PC-3 (cell line): ENCODE results near the gene STX3. TPM values are rescaled to one million over a fixed set of nuclear protein-coding genes. Genes with fewer than 3 reads are reported as not detected.

Source experiments
- ATAC-seq: fragments of 200-7000 bp; cut with Tn5 transposase; 2 replicates; pipeline ENCODE4 v1.9.1; 2020; ENCODE audit warnings: mild to moderate bottlenecking, moderate library complexity
- BruUV-seq: library from RNA; stranded (reverse); fragments of 400-500 nt; replicated peaks from 2 replicates; lab custom pipeline; 2021; lab: Mats Ljungman, UMichigan
- CTCF ChIA-PET: fragments of 300-600 bp; sonication (Branson Sonifier 250); formaldehyde crosslinking; loops from one replicate; lab custom pipeline; 2022; ENCODE audit warnings: antibody characterized with exemption; lab: Charles Lee
- POLR2A ChIA-PET: fragments of 300-600 bp; sonication (Branson Sonifier 250); formaldehyde crosslinking; loops from one replicate; lab custom pipeline; 2022; ENCODE audit warnings: antibody characterized with exemption; ENCODE audit not compliant: unreplicated experiment; lab: Charles Lee
- DNase-seq: peaks from one replicate; pipeline ENCODE4 v3.0.0-alpha.2; 2015
- H2AFZ ChIP-seq: fragments of 300-600 bp; sonication (generic); 2 replicates; pipeline ENCODE4 v1.6.0; 2016; ENCODE audit warnings: antibody characterized with exemption, low read length
- H3F3A ChIP-seq: fragments of 300-600 bp; sonication (generic); one replicate; pipeline ENCODE4 v1.6.0; 2017; ENCODE audit warnings: antibody characterized with exemption, low read length, control low read depth, mild to moderate bottlenecking; ENCODE audit not compliant: unreplicated experiment
- H3K27ac ChIP-seq: fragments of 300-600 bp; sonication (generic); 2 replicates; pipeline ENCODE4 v1.5.1; 2016; ENCODE audit warnings: mild to moderate bottlenecking, low read length
- H3K27me3 ChIP-seq: fragments of 300-600 bp; sonication (generic); 2 replicates; pipeline ENCODE4 v1.6.1; 2016; ENCODE audit warnings: low read length, mixed read lengths
- H3K36me3 ChIP-seq: fragments of 300-600 bp; sonication (generic); 2 replicates; pipeline ENCODE4 v1.6.1; 2016; ENCODE audit warnings: low read depth, mixed run types, low read length, mixed read lengths
- H3K4me1 ChIP-seq: fragments of 300-600 bp; sonication (generic); 2 replicates; pipeline ENCODE4 v1.5.1; 2016; ENCODE audit warnings: low read length; ENCODE audit not compliant: insufficient read depth
- H3K4me2 ChIP-seq: fragments of 300-600 bp; sonication (generic); 2 replicates; pipeline ENCODE4 v1.6.0; 2016; ENCODE audit warnings: low read length
- H3K4me3 ChIP-seq: fragments of 300-600 bp; sonication (generic); 2 replicates; pipeline ENCODE4 v1.5.1; 2016; ENCODE audit warnings: mild to moderate bottlenecking, low read length, mixed read lengths
- H3K79me2 ChIP-seq: fragments of 300-600 bp; sonication (generic); 2 replicates; pipeline ENCODE4 v1.6.1; 2017; ENCODE audit warnings: low read length, mixed read lengths
- H3K9ac ChIP-seq: fragments of 300-600 bp; sonication (generic); 2 replicates; pipeline ENCODE4 v1.6.0; 2016; ENCODE audit warnings: mild to moderate bottlenecking, low read length
- H3K9me2 ChIP-seq: fragments of 300-600 bp; sonication (generic); replicated peaks from 2 replicates; pipeline ENCODE4 v1.6.1; 2016; ENCODE audit warnings: mixed run types, low read length, mixed read lengths
- H3K9me3 ChIP-seq: fragments of 300-600 bp; sonication (generic); 2 replicates; pipeline ENCODE4 v1.6.1; 2016; ENCODE audit warnings: low read length, mixed read lengths
- H4K20me1 ChIP-seq: fragments of 300-600 bp; sonication (generic); 2 replicates; pipeline ENCODE4 v1.6.1; 2016; ENCODE audit warnings: low read length, mixed read lengths
- CTCF ChIP-seq: fragments of 300-600 bp; sonication (generic); conservative IDR thresholded peaks from 2 replicates; pipeline ENCODE4 v1.5.1; 2017; ENCODE audit warnings: antibody characterized with exemption, low read depth, mild to moderate bottlenecking, low read length
- EZH2 ChIP-seq: fragments of 300-600 bp; sonication (generic); IDR thresholded peaks from one replicate; pipeline ENCODE4 v1.6.1; 2017; ENCODE audit warnings: antibody characterized with exemption, mild to moderate bottlenecking, low read length; ENCODE audit not compliant: unreplicated experiment
- EZH2phosphoT487 ChIP-seq: fragments of 300-600 bp; sonication (generic); IDR thresholded peaks from 2 replicates; pipeline ENCODE4 v1.6.1; 2018; ENCODE audit warnings: mild to moderate bottlenecking, antibody characterized with exemption, low read length, borderline replicate concordance
- intact Hi-C: fragments of 100-400 bp; cut with micrococcal nuclease; formaldehyde crosslinking; loops from 2 replicates; pipeline ENCODE4 v1.9.0; 2023
- total RNA-seq: library from RNA; depleted of rRNA; stranded (reverse); fragments of >200 nt; gene quantifications from 2 replicates; pipeline ENCODE4 v1.2.3, GENCODE V29; 2014

STX3 gene
- total RNA-seq, 1 experiment from 2014 or later, result 49.8 TPM

DNA sequence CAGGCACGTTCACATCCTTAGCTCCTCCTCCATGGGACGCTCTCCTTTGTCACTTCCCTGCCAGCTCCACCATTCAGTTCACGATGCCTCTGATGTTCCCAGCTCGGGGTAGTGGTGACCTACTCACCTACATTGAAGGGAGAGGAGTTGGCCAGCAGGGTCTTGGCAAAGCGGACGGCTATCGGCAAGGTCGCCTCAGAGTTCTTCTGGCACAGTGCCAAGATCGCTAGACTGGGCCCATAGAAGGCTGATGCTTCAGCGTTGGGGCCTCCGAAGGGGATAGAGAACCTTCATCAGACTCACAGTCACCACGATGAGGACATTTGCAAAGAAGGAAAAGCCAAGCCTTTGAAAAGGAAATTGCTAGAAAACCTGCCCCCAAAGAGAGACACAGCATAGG, 87.1 kb downstream of the STX3 start:
- no TSS peak for BruUV-seq
- 0 out of 2 replicates have a peak, but pooled peaks cover 5% of the 10 kb centered on the region for H3K9me2 ChIP-seq
- H3F3A ChIP-seq, result no peaks in the 10 kb centered on the region
- no peak for DNase-seq
- H3K4me2 ChIP-seq, result no peak overlapping the region
- no peak overlapping the region for H3K4me3 ChIP-seq
- H3K27me3 ChIP-seq, result no peaks in the 10 kb centered on the region
- H3K27ac ChIP-seq, result no peak overlapping the region
- intact Hi-C loops, result no loop called here
- H2AFZ ChIP-seq, result no peak overlapping the region
- POLR2A ChIA-PET, result no interaction called here
- ATAC-seq, result no peak
- H3K79me2 ChIP-seq, result no peaks in the 10 kb centered on the region
- H3K36me3 ChIP-seq, result no peaks in the 10 kb centered on the region
- no peak for TF ChIP-seq CTCF
- TF ChIP-seq EZH2phosphoT487, result no peak
- TF ChIP-seq EZH2, result no peak
- CTCF ChIA-PET, result no interaction called here
- H3K9me3 ChIP-seq, result no peaks in the 10 kb centered on the region
- H4K20me1 ChIP-seq, result no peaks in the 10 kb centered on the region
- no peak overlapping the region for H3K9ac ChIP-seq
- H3K4me1 ChIP-seq, result no peaks in the 10 kb centered on the region

GRCh38 chr11:59845399-59845798, 90.2 kb downstream of the STX3 start, which contains the start of gene CBLIF:
CBLIF (minus strand) TSS chr11:59845499; CDS start chr11:59845453, 46 bp downstream.
- Histone ChIP-seq H3K4me1 (no peaks in the 10 kb centered on the region), H3K9ac (no peak within 1 kb of the TSS), H3K27me3 (no peaks in the 10 kb centered on the region), H4K20me1 (no peaks in the 10 kb centered on the region), H3K9me2 (0 out of 2 replicates have a peak, but pooled peaks cover 5% of the 10 kb centered on the region), H3K9me3 (no peaks in the 10 kb centered on the region), H3K36me3 (no peaks in the 10 kb centered on the region), H3K4me3 (no peak within 1 kb of the TSS), H2AFZ (no peak within 1 kb of the TSS), H3K79me2 (no peaks in the 10 kb centered on the region), H3K4me2 (no peak within 1 kb of the TSS), H3K27ac (no peak within 1 kb of the TSS), H3F3A (no peaks in the 10 kb centered on the region)
- DNase-seq, result no peak
- POLR2A ChIA-PET, result no interaction called here
- ATAC-seq, result no peak
- intact Hi-C loops, result no loop called here
- TF ChIP-seq EZH2phosphoT487 (no peak), CTCF (no peak), EZH2 (no peak)
- CTCF ChIA-PET, result no interaction called here
- no TSS peak for BruUV-seq

DNA sequence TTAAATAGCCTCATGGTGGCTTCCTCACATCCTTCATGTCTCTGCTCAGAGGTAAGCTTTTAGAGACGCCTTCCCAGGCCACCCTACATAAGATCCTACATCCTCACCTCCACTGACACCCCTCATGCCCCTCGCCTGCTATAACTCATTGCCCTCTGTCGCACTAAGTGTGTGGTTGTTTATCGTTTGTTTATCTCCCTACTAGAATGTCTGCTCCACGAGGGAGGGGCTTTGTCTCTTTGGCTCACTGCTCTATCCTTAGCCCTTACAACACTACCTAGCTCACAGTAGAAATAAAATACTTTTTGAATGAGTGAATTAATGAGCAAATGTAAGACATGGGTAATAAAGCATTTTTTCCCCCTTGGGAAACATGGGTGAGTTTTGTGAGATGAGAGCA, 91.4 kb downstream of the STX3 start:
- H4K20me1 ChIP-seq, result no peaks in the 10 kb centered on the region
- no peaks in the 10 kb centered on the region for H3K4me1 ChIP-seq
- H3K9ac ChIP-seq, result no peak overlapping the region
- H3F3A ChIP-seq, result no peaks in the 10 kb centered on the region
- ATAC-seq, result no peak
- DNase-seq, result no peak
- H3K79me2 ChIP-seq, result no peaks in the 10 kb centered on the region
- no peaks in the 10 kb centered on the region for H3K27me3 ChIP-seq
- CTCF ChIA-PET, result no interaction called here
- intact Hi-C loops, result no loop called here
- no TSS peak for BruUV-seq
- H2AFZ ChIP-seq, result no peak overlapping the region
- TF ChIP-seq CTCF (no peak), EZH2 (no peak), EZH2phosphoT487 (no peak)
- no peaks in the 10 kb centered on the region for H3K9me3 ChIP-seq
- no peak overlapping the region for H3K4me3 ChIP-seq
- 0 out of 2 replicates have a peak, but pooled peaks cover 3% of the 10 kb centered on the region for H3K9me2 ChIP-seq
- POLR2A ChIA-PET, result no interaction called here
- no peak overlapping the region for H3K27ac ChIP-seq
- H3K36me3 ChIP-seq, result no peaks in the 10 kb centered on the region
- H3K4me2 ChIP-seq, result no peak overlapping the region
